HG02970 (cell line): Measurements from ENCODE around the gene CLSTN2.

Experiments used
- ATAC-seq: cut with Tn5 transposase; IDR thresholded peaks from one replicate; pipeline ENCODE4 v1.9.1; 2021; ENCODE audit warnings: mild to moderate bottlenecking, moderate library complexity, moderate number of reproducible peaks; ENCODE audit not compliant: unreplicated experiment, low FRiP score

The CLSTN2 gene

DNA sequence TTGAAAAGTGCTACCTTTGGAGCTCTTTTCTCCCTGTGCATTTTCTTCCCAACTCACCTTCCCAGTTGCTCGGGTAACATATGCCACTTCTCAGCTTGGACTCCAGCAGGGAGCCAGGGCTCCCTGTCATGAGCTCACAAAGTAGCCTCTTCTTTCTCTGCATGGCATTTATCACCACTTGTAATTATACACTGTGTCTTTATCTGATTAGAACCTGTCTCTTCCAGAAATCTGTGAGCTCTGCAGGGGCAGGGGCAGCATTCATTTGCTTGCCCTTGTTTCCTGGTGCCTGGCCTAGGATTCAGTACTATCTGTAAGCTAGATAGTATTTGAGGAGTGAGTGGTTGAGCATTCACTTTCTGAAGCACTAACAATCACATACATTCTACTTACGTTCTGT lies 100.9 kb downstream of the CLSTN2 start:
- ATAC-seq, result no peak

DNA sequence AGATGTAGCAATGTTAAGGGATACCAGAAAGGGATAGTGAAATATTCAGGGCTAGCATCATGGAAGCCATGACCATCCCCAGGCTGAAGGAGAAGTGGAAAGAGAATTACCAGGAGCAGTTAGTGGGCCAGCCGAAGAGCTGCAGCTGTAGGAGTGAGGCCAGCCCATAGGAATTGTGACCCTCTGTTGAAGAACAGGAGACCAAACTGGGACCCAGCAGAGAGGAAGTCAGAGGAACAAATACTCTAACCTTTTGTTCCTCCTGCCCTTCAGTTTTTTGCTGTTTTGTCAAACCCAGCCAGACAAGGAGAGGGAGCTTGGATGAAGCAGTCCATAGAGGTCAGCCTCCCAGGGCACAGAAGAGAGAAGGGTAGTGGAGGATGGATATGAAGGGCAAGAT lies 115.4 kb downstream of the CLSTN2 start:
- no peak for ATAC-seq

DNA sequence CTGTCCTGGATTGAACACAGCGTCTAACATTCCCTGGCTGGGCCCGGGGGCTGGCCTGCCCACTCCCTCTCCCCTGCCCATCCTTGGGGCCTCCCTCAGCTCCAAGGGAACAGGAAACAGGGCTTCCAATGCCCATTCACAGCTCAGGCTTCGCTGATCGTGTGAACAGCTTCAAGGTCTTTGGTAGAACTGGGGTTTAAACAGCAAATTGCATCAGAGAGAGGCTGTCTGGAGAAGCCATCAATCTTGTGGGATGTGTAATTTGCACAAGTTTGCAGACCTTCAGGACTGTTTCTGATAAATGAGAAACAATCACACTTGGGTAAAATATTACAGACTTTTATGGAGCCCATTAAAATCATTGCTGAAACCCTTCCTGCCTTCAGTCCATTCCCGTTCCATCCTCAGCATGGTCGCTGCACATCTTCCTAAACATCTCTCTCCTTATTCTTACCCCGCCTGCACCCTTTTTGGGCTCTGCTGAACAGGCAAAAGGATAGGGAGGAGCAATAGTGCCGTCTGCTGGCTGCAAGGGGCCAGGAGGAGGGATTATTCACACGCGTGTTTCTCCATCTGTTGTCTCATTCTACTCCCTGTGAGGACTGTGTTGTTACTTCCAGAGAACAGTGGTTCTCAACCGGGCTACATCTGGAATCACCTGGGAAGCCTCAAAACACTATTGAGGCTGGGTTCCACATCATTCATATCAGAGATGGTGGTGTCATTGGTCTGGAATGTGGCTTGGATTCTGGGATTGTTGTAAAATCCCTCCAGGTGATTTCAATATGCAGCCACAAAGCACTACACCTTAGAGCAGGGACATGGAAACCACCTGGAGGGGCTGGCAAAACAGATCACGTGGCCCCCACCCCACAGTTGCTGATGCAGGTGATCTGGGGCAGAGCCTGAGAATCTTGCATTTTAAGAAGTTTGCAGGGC lies 116.3 kb downstream of the CLSTN2 start:
- no peak for ATAC-seq

DNA sequence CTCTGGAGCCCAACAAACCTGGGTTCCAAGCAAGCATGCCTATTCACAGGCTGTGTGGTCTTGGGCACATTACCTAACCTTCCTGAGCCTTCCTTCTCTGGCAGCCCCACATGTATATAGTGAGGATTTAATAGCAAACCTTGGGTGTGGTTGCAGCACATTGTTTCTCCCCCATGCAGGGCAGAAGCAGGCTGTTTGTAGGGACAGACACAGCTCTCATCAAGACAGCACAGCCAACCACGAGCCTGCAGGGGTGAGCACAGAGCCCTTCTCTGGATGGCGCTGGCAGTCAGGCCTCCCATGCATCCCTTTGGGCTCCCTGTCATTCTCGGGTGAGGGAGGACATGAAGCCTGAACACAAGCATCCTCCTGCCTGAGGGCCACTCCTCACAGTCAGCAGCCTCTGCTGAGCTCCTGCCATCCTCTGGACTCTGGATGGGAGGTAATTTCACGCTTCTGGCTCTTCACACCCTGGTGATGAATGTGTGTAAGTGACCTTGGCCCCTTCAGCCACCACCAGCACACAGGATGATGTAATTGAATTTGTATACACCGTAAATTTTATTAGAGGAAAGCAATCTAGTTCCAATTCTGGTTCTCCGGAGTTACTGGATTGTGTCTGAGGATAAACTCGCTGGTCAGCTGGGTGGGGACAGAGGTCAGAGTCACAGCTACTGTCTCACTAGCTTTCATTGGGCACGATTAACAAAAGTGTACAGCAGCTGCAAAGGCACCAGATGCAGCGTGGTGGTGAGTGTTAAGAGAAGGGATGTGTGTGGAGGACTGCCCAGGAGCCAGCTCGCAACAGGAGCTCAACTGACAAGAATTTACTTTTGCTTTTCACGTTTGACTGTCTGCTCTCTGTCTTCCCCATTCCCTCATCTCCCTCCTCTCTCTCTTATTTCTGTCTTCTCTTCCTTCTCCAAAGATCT lies 118.1 kb downstream of the CLSTN2 start:
- no peak for ATAC-seq

- no peak for ATAC-seq
Measured at GRCh38 chr3:140053794-140054193, 118.8 kb downstream of the CLSTN2 start.

GRCh38 chr3:140055092-140055791 lies 120.3 kb downstream of the CLSTN2 start:
- no peak for ATAC-seq

GRCh38 chr3:140056047-140056446 lies 121.1 kb downstream of the CLSTN2 start:
- ATAC-seq, result no peak

GRCh38 chr3:140061211-140061610 lies 126.2 kb downstream of the CLSTN2 start:
- no peak for ATAC-seq

DNA sequence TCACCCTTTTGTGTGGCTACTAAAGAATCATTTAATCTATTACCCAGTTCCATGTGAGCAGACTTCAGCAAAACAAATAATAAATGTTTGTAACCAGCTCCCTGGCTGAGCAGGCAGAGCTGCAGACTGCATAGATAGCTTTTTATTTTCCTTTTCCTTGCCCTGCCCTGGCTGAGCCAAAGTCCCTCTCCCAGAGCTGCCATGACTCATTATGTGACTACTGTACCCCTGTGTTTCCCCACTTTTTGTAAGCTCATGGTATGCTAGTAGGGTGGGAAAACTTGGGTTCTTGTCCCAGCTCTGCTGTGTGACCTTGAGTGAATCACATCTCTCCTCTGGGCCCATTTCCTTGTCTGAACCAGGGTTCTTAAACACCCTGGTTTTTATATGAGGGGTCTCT lies 127.5 kb downstream of the CLSTN2 start:
- no peak for ATAC-seq

GRCh38 chr3:140067487-140067886 lies 132.5 kb downstream of the CLSTN2 start:
- ATAC-seq, result no peak

DNA sequence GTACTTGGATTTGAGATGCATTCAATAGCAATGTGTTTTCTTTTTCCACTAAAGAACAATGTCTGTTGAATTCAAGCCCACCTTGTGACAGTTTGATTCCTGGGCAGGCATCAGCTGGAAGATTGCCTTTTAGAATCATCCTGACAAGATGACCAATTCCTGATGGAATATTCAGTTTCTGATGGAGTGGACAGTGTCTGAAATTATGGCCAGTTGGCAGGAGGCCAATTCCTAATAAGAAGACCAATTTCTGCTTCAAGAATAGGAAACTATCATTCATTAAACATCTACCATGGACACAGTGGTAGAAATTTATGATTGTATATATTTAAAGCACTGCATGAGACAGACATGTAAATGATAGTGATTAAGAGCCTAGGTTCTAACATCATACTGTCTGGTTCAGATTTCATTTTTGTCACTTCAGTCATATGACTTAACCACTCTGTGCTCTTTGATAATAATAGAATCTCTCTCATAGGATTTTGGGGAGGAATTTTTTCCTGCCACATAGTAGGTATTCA lies 133.6 kb downstream of the CLSTN2 start:
- no peak for ATAC-seq

- ATAC-seq, result no peak
Measured at GRCh38 chr3:140073278-140074045, 138.5 kb downstream of the CLSTN2 start.

GRCh38 chr3:140076552-140076951 lies 141.6 kb downstream of the CLSTN2 start:
- no peak for ATAC-seq

GRCh38 chr3:140077406-140077805 lies 142.4 kb downstream of the CLSTN2 start:
- ATAC-seq, result no peak

DNA sequence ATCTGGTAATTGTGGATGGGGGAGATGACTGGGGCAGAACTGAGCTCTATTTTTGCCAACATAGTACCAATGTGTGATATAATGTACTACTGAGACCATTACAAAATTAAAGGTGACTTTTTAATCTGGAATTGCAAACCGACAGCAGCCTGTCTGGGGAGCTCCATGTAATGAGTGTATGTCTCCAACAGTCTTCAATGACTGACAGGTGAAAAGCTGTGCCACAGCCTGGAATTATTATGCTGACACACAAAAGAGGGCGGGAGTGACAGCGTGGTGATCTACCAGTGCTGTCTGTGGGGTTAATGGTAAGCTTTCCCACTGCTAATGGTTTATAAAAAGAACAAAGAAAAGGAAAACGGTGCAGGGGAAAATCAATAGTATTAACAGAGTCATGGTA lies 143.4 kb downstream of the CLSTN2 start:
- no peak for ATAC-seq

GRCh38 chr3:140078940-140079339 lies 144.0 kb downstream of the CLSTN2 start:
- no peak for ATAC-seq

- ATAC-seq, result no peak
Measured at GRCh38 chr3:140081887-140082286, 146.9 kb downstream of the CLSTN2 start.

GRCh38 chr3:140085001-140085400 lies 150.0 kb downstream of the CLSTN2 start:
- ATAC-seq, result no peak

GRCh38 chr3:140086642-140087041 lies 151.7 kb downstream of the CLSTN2 start:
- ATAC-seq, result no peak

DNA sequence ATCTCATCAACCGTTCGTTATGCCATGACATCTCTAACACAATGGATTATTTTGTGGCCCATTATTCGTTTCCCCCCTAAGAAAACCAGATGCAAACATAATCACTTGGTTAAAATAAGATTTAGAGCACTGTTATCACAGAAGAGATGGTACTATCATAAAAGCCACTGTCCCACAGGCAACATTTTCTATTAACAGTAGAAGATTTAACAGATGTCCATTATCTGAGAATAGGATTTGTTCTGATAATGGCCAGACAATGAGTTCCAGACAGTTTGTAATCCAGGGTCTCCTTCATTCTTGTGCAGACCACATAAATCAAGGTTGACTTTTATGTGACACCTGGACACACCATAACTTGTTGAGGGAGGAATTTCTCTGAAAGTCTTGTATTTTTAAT lies 153.1 kb downstream of the CLSTN2 start:
- ATAC-seq, result no peak
